Suprapubic skin (tissue), 4 donors: ENCODE data around the gene GPI.

ENCODE experiments used
- EP300 ChIP-seq: sonication (generic); formaldehyde crosslinking; IDR thresholded peaks from one replicate; pipeline ENCODE4 v1.6.1; 2017; ENCODE audit warnings: antibody characterized with exemption
- POLR2A ChIP-seq, 2 donors: fragments of 450-650 bp; IDR thresholded peaks; one replicate each; pipeline ENCODE4 v1.6.1; 2017; ENCODE audit warnings: antibody characterized with exemption in 2 of 2, mild to moderate bottlenecking in 2 of 2, moderate library complexity in 2 of 2
- POLR2AphosphoS5 ChIP-seq, 3 donors: sonication (generic); formaldehyde crosslinking; IDR thresholded peaks; one replicate each; pipeline ENCODE4 v1.6.1; 2017; ENCODE audit warnings: antibody characterized with exemption in 3 of 3
- TF ChIP-seq, protein P1 (sequence below), 2 donors: fragments of 200-600 bp in 1 of 2; fragments of 450-650 bp in 1 of 2; sonication (generic) in 1 of 2; IDR thresholded peaks; one replicate each; pipeline ENCODE4 v1.5.1; 2016 to 2019; ENCODE audit warnings: antibody characterized with exemption in 2 of 2, mild to moderate bottlenecking in 1 of 2, moderate library complexity in 1 of 2

DNA sequence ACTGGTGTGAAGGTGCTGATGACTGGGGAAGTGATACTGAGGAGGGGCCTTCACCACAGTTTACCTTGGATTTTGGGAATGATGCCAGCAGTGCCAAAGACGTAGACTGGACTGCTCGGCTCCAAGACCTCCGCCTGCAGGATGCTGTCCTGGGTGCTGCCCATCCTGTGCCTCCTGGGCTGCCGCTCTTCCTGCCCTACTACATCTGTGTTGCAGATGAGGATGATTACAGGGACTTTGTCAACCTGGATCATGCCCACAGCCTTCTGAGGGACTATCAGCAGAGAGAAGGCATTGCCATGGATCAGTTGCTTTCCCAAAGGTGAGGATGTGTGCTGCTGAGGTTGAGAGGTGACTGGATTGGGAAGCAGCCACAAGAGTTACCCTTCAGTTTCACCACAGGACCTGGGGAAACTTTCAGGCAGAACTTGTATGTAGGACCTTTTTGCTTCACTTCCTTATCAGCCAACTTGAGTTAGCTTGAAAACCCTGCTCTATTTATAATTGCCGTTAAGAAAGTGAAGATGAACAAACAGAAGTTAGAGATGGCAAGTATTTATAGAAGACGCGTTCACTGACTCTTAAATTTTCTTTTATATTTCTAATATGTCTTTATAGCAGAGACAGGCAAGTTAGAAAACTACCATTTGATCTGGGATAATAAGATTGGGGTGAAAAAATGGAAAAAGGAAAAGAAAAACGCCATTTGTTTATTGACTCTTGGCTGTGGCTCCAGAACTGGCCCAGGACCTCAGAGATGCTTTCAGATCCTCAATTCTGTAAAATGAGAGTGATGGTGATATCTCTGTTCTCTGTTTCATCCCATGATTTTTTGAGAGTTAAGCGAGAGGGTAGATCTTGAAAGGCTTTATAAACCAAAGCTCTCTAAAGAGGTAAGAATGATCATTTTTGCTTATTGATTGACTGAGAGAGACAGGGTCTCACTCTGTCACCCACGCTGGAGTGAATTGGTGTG lies 44.5 kb downstream of the GPI start:
- TF ChIP-seq, protein P1, sequence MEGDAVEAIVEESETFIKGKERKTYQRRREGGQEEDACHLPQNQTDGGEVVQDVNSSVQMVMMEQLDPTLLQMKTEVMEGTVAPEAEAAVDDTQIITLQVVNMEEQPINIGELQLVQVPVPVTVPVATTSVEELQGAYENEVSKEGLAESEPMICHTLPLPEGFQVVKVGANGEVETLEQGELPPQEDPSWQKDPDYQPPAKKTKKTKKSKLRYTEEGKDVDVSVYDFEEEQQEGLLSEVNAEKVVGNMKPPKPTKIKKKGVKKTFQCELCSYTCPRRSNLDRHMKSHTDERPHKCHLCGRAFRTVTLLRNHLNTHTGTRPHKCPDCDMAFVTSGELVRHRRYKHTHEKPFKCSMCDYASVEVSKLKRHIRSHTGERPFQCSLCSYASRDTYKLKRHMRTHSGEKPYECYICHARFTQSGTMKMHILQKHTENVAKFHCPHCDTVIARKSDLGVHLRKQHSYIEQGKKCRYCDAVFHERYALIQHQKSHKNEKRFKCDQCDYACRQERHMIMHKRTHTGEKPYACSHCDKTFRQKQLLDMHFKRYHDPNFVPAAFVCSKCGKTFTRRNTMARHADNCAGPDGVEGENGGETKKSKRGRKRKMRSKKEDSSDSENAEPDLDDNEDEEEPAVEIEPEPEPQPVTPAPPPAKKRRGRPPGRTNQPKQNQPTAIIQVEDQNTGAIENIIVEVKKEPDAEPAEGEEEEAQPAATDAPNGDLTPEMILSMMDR (IDR thresholded peaks at IDR 0.05), result no peak
- TF ChIP-seq POLR2A (IDR thresholded peaks at IDR 0.05) (no peak), EP300 (no peak), POLR2AphosphoS5 (IDR thresholded peaks at IDR 0.05) (no peak)
